Kidney (tissue), 14 donors: ENCODE data around the gene PEX16. TPM values are rescaled to one million over a fixed set of nuclear protein-coding genes. Genes with fewer than 3 reads are reported as not detected.

ENCODE experiments used
- DNase-seq, 5 donors: peaks; one replicate each; pipeline ENCODE4 v3.0.0-alpha.2; 2013 to 2020
- FAIRE-seq: peaks from 2 replicates; lab custom pipeline; 2012; peaks lifted over from hg19 to GRCh38; lab: Jason Lieb, UNC
- H3K27ac ChIP-seq, 2 donors: one replicate each; pipeline ENCODE4 v1.7.0; 2013; ENCODE audit warnings: low read depth in 2 of 2, low read length in 2 of 2, inconsistent platforms in 1 of 2
- H3K27me3 ChIP-seq: one replicate; pipeline ENCODE4 v1.7.1; 2013; ENCODE audit warnings: low read length, inconsistent platforms; ENCODE audit not compliant: control insufficient read depth, insufficient read depth
- H3K36me3 ChIP-seq, 3 donors: one replicate each; pipeline versions ENCODE4 v1.7.0 to v1.7.1; 2013; ENCODE audit warnings: low read length in 3 of 3, control low read depth in 1 of 3, inconsistent platforms in 1 of 3; ENCODE audit not compliant: insufficient read depth in 3 of 3, control insufficient read depth in 2 of 3
- H3K4me1 ChIP-seq, 3 donors: one replicate each; pipeline versions ENCODE4 v1.7.0 to v1.7.1; 2013; ENCODE audit warnings: low read length in 3 of 3, inconsistent platforms in 1 of 3, low read depth in 1 of 3; ENCODE audit not compliant: control insufficient read depth in 2 of 3, insufficient read depth in 2 of 3
- H3K4me3 ChIP-seq, 3 donors: one replicate each; pipeline versions ENCODE4 v1.7.0 to v1.8.1; 2013; ENCODE audit warnings: low read length in 3 of 3, control low read depth in 1 of 3, inconsistent platforms in 1 of 3
- H3K9ac ChIP-seq, 3 donors: one replicate each; pipeline versions ENCODE4 v1.7.0 to v1.7.1; 2013; ENCODE audit warnings: low read length in 3 of 3, control low read depth in 1 of 3, inconsistent platforms in 1 of 3
- H3K9me3 ChIP-seq, 3 donors: one replicate each; pipeline versions ENCODE4 v1.7.0 to v1.7.1; 2013; ENCODE audit warnings: low read length in 3 of 3, control low read depth in 1 of 3, inconsistent platforms in 1 of 3; ENCODE audit not compliant: control insufficient read depth in 2 of 3, insufficient read depth in 1 of 3
- CTCF ChIP-seq: IDR thresholded peaks from 3 replicates; pipeline ENCODE4 v1.5.1; 2012; ENCODE audit warnings: mild to moderate bottlenecking, moderate library complexity, borderline replicate concordance; ENCODE audit not compliant: insufficient read depth; ENCODE audit errors: extremely low read depth
- intact Hi-C: fragments of 100-400 bp; cut with DNase I; formaldehyde crosslinking; loops from one replicate; pipeline ENCODE4 v1.11.1; 2022
- polyA plus RNA-seq: library from polyadenylated mRNA; stranded (reverse); fragments of 350-450 nt; fragmentation: Illumina TruSeq; extraction: RNeasy Lipid Tissue Mini Kit (QIAGEN cat#74804); gene quantifications from one replicate; pipeline ENCODE4 v1.2.3, GENCODE V29; 2014; ENCODE audit warnings: low read depth, low replicate concordance; ENCODE audit not compliant: insufficient read depth
- total RNA-seq: library from RNA; stranded (reverse); fragmentation: NEBNext Ultra II Directional; extraction: Animal tissue kit (Norgen Biotek cat#: 25700); gene quantifications from one replicate; pipeline ENCODE4 v1.2.1, GENCODE V29; 2021
- donor health status: control.
- donor health status: control.
- donor health status: control.
- donor health status: control.
- donor health status: control.
- donor health status: DM: yes; HTN: yes; CAD: no.
- donor health status: Normal renal cell carcinoma (clear cell type).

The PEX16 gene
- total and polyA plus RNA-seq, 2 donors from 2014 or later: 38.4 to 46.0 TPM

DNA sequence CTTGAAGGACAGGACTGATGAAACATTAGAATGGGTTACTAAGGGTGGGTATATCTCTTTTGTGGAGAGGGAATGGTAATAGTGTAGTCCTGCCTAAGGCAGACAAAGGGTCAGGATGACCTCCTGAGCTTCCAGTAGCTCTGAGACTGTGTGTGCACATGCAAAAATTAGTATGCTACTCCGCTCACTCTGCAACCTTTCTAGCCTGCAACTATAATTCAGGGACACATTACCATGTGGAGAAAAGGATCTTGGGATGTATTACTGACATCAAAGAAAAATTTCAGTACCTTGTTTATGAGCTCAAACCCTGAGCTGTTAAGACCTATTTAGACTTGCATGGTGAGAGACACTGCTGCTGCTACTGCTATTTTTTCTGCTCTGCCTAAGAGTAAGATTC lies 30.2 kb upstream of the PEX16 start:
- no peak overlapping the region for H3K9ac ChIP-seq
- peaks cover 0 to 19% (median 13%) of the 10 kb centered on the region in 3 donors for H3K36me3 ChIP-seq
- intact Hi-C loops: no loop called here
- H3K4me1 ChIP-seq: peaks cover 0 to 10% (median 0%) of the 10 kb centered on the region in 3 donors
- no peak overlapping the region for H3K4me3 ChIP-seq
- TF ChIP-seq CTCF: no peak
- no peaks in the 10 kb centered on the region for H3K9me3 ChIP-seq
- FAIRE-seq (no peak), DNase-seq (no peak)
- H3K27ac ChIP-seq: peak overlapping the region in 1 of 2 donors; percentile 8
- no peaks in the 10 kb centered on the region for H3K27me3 ChIP-seq

DNA sequence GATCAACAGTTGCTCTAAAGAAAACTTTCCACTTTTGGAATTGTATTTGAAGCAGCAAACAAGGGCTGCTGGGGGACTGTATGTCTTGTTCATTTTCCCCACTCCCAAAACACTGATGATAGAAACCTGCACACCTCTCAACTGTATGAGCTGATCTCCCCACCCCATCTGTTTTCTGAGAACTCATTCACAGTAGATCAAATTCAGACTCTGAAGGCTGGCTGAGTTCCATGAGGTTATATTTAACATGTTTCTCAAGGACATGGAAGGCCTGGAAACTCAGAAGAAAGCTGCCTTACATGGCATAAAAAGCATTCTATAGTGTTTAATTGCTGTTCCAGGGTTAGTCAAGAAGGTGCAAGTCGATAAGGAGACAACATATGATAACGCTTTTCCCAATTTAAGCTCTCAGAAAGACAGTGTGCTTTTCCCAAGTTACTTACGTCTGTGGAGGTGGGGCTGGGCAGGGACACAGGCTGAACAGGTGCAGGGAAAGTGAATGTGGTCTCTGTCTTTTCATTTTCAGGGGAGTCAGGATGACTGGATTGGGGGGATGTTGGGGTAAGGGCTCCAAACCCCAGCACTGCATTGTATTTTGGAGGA lies 27.8 kb upstream of the PEX16 start:
- FAIRE-seq: no peak
- Histone ChIP-seq H3K27ac (peak overlapping the region; percentile 24 to 33), H3K9me3 (no peaks in the 10 kb centered on the region), H3K9ac (no peak overlapping the region), H3K4me3 (no peak overlapping the region), H3K4me1 (peaks cover 0 to 10% (median 6%) of the 10 kb centered on the region in 3 donors), H3K36me3 (peaks cover 0 to 18% (median 10%) of the 10 kb centered on the region in 3 donors), H3K27me3 (no peaks in the 10 kb centered on the region)
- DNase-seq: no peak
- intact Hi-C loops: no loop called here
- TF ChIP-seq CTCF: no peak

DNA sequence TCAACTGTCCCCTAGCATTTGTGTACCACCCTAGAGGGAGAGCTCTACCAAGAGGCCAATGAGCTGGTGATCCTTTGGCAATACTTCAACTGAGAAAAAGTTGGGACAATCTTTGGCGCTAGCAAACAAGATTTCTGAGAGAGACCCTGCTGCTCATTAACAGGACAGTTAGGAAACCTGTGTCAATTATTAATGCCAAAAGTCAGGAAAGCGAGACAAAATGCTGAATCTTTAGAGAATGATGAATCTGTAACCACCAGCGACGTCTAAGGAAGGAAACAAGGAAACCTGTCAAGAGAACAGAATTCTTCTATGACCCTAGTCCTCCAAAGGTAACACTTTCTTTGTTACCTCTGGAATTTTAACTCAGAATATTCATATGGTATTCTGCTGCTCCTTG lies 24.7 kb upstream of the PEX16 start:
- H3K36me3 ChIP-seq: peaks cover 0 to 13% (median 10%) of the 10 kb centered on the region in 3 donors
- peak; percentile 30 for FAIRE-seq
- no peaks in the 10 kb centered on the region for H3K27me3 ChIP-seq
- TF ChIP-seq CTCF: no peak
- no peak overlapping the region for H3K4me3 ChIP-seq
- H3K4me1 ChIP-seq: peaks cover 0 to 6% (median 6%) of the 10 kb centered on the region in 3 donors
- DNase-seq: peak in 2 of 5 donors; percentile 38 to 41
- H3K9ac ChIP-seq: no peak overlapping the region
- H3K9me3 ChIP-seq: no peaks in the 10 kb centered on the region
- intact Hi-C loops: no loop called here
- no peak overlapping the region for H3K27ac ChIP-seq
